NCI-H2196 treated with DMSO at 0.1 percent for 48 hours (cell line): ENCODE measurements around the gene PPP1R12C.
A peak's percentile ranks its signal among the peaks of the same experiment; 100 is the strongest.

Experiments used
- DNase-seq: peaks from one replicate; lab custom pipeline; 2025; ENCODE audit not compliant: unreplicated experiment; lab: John Stamatoyannopoulos, UW

Gene PPP1R12C

GRCh38 chr19:55091126-55091910 is 26.1 kb downstream of the PPP1R12C start:
- no peak for DNase-seq

DNA sequence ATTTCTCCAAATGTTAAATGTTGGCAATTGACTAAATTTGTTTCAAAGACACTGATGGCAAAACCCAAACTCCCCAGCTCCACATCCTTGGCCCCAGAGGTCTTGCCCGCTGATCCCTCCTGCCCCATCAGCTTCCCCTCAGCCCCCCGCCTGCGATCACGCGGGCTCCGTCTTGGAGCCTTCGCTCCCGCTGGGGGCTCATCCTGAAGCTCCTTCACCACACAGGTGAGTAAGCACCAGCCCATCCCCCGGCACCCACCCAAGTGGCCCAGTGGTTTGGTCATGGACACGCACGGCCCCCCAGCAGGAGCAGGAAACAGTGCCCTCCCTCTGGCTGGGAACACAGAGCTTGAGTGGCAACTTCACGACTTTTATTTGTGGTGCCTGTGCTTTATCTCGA is 26.9 kb downstream of the PPP1R12C start:
- DNase-seq: no peak

GRCh38 chr19:55089342-55089944 is 28.0 kb downstream of the PPP1R12C start:
- DNase-seq: no peak

DNA sequence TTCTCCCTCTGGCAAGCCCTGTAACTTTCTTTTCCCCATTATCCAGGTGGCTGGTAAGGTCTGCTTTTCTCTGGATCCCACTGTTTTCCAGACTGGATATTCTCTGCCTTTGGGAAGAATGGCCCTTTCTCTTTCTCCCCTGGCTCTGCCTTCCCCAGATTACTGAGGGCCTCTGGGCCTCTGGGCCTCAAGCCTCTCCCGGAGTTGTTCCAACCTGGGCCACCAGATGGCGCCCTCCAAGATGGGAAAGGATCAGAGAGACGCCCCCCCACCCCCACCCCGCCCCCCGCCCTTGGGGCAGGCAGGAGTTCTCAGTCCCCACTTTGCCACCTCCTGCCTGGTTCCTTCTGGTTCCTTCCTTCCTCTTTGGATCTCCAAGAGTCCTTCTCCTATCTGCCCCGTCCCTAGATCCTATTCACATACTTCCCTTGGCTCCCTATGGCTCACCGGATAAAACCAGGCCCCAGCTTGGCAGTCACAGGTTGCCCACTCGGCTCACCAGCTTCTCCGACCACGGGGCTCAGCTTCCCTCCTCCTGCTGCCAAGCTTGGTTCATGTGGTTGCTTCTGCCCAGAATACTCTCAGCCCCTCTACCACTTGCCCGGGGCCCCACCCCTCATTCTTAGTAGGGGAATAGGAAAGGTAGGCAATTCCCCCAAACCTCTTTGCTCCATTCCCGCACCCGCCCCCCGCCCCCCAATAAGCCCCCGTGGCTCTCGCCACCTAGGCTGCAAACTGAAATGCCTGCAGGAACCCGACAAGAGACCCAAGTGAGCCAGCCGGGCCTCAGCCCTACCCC is 28.7 kb downstream of the PPP1R12C start:
- no peak for DNase-seq

DNA sequence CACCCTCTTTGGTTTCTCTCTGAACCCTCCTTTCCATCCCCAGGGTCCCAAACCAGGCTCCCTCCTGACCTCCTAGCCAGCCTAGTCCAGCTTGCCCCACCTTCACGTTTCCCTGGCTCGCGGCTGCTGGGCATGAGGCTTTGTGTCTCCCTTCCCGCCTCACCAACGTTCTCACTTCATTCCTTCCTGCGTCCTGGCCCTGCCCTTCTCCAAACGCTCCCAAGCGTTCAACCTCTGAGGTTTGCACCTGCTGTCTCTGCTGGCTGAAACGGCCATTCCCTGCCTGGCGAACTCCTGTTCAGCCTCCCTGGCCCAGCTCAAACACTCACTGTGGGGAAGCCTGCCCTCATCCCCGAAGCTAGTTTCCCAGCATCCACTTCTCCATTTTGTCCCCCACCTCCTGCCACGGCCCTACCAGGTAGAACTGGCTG is 29.4 kb downstream of the PPP1R12C start:
- no peak for DNase-seq

- DNase-seq: no peak
Measured at GRCh38 chr19:55087542-55087901, 29.9 kb downstream of the PPP1R12C start.

DNA sequence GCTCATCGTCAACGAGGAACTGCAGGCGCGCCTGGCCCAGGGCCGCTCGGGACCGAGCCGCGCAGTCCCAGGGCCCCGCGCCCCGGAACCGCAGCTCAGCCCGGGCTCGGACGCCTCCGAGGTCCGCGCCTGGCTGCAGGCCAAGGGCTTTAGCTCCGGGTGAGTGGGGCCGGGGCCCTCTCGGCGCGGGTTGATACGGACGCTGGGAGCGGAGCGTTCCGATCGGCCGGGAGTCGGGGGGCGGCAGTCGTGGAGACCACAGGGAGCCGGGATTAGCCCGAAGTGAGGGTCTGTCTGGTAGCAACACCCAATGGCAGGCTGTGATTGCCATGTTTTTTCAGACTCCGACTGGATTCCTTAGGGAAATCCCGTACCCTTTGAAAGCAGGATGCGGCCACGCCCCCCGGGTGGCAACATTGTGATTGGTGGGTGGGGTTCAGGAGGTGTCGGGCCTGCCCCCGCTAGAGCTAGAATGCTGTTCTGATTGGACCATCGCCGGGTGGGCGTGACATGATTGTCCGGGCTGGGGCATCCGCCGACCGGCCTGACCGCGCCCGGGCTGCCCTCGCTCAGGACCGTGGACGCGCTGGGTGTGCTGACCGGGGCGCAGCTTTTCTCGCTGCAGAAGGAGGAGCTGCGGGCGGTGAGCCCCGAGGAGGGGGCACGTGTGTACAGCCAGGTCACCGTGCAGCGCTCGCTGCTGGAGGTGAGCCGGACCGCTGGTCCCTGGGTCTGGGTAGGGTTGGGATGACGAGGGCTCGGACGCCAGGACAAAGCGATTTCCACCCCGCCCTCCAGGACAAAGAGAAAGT is 30.5 kb downstream of the PPP1R12C start:
- DNase-seq: peak; percentile 84

- no peak for DNase-seq
Measured at GRCh38 chr19:55085923-55086715, 31.3 kb downstream of the PPP1R12C start.

DNA sequence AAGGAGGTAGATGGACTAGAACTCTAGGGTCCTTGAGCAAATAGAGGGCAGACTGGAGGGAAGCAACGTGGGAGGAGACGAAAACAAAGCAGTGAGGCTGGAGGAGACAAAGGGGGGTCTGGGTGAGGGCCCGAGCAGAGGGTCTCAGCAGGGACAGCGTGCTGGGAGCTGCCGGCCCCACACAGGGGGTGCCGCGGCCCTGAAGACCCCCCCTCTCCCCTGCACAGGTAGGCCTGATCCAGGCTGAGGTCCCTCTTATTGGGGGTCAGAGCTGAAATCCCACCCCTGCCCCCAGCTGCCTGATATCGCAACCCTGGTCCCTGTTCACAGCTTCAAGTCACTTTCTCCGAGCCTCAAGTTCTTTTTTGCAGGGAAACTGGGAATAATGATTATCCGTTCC is 33.0 kb downstream of the PPP1R12C start:
- no peak for DNase-seq

DNA sequence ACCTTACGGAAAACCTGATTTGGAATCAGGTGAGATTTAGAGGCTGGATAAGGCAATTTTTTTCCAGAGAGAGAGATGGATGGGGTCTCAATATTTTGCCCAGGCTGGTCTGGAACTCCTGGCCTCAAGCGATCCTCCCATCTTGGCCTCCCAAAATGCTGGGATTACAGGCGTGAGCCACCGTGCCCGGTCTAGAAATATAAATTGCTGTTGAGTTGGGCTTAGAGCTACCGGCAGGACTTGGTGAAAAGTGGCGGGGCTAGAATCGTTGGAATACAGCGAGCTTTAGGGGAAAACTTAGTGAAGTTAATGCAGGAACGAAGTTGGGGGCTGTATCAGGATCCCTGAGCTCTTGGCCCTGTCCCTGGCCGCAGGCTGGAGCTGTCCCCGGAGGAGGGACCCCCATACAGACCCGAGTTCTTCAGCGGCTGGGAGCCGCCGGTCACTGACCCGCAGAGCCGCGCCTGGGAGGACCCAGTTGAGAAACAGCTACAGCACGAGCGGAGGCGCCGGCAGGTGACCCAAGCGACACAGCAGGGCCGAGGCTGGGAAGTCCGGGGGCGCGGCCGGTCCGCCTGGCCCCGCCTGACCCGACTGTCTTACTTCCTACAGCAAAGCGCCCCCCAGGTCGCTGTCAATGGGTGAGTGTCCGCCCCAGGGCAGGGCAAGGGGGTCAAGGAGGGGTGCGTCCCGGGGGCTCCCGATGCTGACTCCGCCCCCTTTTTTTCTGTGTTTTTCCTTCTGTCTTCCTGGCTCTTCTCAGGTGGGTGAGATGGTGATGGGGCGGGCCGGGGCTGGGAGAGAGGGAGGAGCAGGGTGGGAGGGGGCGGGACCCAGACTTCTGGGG is 34.2 kb downstream of the PPP1R12C start:
- no peak for DNase-seq

DNA sequence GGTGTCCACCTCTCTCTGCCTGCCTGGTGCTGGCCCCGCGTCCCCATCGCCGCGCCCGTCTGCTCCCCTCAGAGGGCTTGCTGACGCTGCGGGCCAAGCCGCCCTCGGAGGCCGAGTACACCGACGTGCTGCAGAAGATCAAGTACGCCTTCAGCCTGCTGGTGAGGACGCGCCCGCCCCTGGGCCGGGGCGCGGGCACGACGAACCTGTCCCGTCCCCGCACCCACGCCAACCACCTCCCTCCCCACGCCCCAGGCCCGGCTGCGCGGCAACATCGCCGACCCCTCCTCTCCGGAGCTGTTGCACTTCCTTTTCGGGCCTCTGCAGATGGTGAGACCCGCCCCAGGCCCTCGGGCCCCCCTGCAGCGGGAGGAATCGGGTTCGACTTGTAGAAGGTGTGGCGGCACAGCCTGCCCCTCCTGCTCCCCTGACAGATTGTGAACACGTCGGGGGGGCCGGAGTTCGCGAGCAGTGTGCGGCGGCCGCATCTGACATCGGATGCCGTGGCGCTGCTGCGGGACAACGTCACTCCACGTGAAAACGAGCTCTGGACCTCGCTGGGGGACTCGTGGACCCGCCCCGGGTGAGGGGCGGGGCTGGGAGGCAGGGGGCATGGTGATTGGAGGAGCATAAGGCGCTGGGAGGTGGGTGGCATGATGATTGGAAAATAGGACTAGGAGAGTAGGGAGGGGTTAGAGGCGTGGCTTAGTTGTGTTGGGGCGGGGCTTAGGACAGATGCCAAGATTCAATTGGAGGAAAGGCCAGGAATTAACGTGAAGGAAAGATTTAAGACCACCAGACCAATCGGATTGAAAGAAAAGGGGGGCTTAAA is 35.2 kb downstream of the PPP1R12C start:
- DNase-seq: no peak

- no peak for DNase-seq
Measured at GRCh38 chr19:55081770-55082019, 35.7 kb downstream of the PPP1R12C start.

- DNase-seq: peak; percentile 67
Measured at GRCh38 chr19:55080968-55081769, 36.3 kb downstream of the PPP1R12C start.

GRCh38 chr19:55080121-55080967 is 37.1 kb downstream of the PPP1R12C start:
- DNase-seq: peak; percentile 85

- DNase-seq: no peak
Measured at GRCh38 chr19:55079400-55080038, 37.9 kb downstream of the PPP1R12C start.

DNA sequence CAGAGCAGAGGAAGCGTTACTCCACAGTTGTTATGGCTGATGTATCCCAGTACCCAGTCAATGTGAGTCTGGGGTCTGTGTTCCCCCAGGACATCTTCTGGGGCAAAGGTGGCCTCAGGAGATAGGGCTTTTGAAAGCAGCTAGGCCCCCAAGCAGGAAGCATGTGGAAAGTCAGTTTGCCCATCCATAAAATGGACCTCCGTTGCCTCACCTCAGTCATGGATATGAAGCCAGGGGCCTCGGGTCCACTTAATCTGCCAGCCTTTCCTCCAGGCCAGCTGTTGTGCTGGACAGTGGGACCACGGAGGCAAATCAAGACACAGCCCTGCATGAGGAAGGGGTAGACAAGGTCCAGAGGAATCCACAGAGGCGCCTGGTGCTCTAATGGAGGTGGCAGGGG is 38.4 kb downstream of the PPP1R12C start:
- no peak for DNase-seq

DNA sequence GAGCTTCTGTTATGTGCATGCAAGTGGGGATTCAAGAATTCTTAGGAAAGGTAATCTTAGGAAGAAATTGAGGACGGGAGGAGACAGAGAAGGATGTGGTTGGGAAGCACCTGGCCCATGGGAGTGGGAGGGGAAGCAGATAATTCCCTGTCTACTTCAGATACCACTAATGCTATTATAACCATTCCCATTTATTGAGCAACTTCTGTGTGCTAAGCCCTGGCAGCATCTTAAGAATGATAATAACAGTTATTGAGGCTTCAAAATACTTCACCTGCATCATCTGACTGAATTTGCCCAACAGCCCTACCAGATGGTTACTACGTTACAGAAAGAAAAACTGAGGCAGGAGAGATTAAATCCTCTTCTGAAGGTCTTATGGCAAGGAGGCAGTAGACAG is 40.3 kb downstream of the PPP1R12C start:
- DNase-seq: no peak
